T-helper 1 cell treated with Interleukin-12 subunit alpha and Interleukin-12 subunit beta and Interleukin-4 antibody, amounts not matched to agents 30 μg/mL and 1 μg/mL, for 36 hours (primary cell): ENCODE data around the gene DDRGK1.
A peak's percentile ranks its signal among the peaks of the same experiment; 100 is the strongest.
"Not testable (repeated sequence)": the region's sequence is repeated elsewhere in the genome, so short reads cannot be mapped to it uniquely, and the experiment has no call there.

Source experiments
- H3K27ac Mint-ChIP-seq: one replicate; pipeline ENCODE4 v1.8.0; 2021; ENCODE audit warnings: mild to moderate bottlenecking, mixed read lengths
- H3K27me3 Mint-ChIP-seq: one replicate; pipeline ENCODE4 v1.8.0; 2021; ENCODE audit warnings: low read depth, mixed read lengths
- H3K36me3 Mint-ChIP-seq: one replicate; pipeline ENCODE4 v1.8.0; 2021; ENCODE audit warnings: low read depth, mixed read lengths
- H3K4me1 Mint-ChIP-seq: one replicate; pipeline ENCODE4 v1.8.0; 2021; ENCODE audit warnings: low read depth, mixed read lengths
- H3K4me3 Mint-ChIP-seq: one replicate; pipeline ENCODE4 v1.8.0; 2021; ENCODE audit warnings: mild to moderate bottlenecking, moderate library complexity, mixed read lengths
- H3K9me3 Mint-ChIP-seq: one replicate; pipeline ENCODE4 v1.8.0; 2021; ENCODE audit warnings: mixed read lengths

DDRGK1 gene

DNA sequence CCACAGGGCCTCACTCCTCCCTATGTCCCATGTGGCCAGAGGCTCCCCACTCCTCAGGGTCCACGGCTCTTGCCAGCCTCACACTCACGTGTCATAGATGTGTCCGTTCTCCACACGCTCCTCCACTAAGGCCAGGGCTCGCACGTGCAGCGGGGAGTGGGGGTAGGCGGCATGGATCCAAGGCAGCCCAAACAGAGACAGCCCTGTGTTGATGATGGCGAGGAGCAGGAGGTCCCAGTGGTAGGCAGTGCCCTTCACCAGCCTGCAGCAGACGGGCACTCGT is 24.2 kb upstream of the DDRGK1 start:
- no peaks in the 10 kb centered on the region for H3K27me3 Mint-ChIP-seq
- H3K9me3 Mint-ChIP-seq, result no peaks in the 10 kb centered on the region
- no peaks in the 10 kb centered on the region for H3K4me1 Mint-ChIP-seq
- H3K27ac Mint-ChIP-seq, result no peak overlapping the region
- H3K4me3 Mint-ChIP-seq, result no peak overlapping the region
- H3K36me3 Mint-ChIP-seq, result no peaks in the 10 kb centered on the region

DNA sequence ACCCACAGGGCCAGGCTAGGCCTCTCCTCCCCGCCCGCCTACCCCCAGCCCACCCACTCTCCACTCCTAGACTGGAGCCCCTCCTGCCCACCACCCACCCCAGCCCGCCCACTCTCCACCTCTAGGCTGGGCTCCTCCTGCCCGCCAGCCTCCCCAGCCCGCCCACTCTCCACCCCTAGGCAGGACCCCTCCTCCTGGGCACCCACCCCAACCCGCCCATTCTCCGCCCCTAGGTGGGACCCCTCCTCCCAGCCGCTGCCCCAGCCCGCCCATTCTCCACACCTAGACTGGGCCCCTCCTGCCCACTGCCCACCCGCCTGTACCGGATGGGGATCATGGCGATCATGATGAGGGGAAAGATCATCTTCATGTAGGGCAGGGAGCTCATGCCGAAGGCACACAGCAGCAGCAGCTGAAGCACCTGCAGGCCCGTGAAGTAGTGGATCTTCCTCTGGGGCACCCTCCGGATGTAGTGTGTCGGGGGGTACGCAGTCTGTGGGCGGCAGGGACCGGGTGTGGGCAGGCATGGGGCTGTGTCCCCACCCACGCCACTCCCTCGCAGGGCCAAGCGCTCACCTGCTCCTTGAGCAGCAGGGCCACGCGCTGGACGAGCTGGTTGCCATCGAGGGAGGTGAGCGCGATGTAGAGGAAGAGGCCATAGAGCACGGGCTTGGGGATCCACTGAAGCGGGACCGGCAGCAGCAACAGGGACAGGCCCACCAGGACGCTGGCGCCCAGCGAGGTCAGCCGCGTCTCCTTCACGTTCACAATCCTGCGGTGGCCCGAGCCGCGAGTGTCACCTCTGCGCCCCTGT is 23.7 kb upstream of the DDRGK1 start:
- Mint-ChIP-seq H3K4me3 (no peak overlapping the region), H3K36me3 (peaks cover 2% of the 10 kb centered on the region), H3K4me1 (peaks cover under 1% of the 10 kb centered on the region), H3K27me3 (no peaks in the 10 kb centered on the region), H3K9me3 (no peaks in the 10 kb centered on the region), H3K27ac (no peak overlapping the region)

DNA sequence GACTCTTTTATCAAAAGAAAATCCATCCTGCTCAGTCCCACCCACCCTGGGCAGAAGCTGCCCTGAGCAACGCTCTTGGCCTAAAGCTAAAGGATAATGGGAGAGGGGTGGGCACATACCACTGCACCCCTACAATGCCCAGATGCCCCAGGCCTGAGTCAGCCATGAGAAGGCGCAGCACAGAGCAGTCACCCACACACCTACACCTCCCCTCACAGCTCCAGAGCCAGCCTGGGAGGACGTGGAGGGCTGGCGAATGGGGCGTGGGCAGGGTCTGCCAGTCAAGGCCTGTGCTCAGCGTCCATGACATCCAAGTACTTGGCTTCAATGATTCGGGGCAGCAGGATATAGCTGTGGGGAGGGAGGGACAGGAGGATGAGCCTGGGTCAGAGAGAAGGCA is 23.0 kb upstream of the DDRGK1 start:
- H3K4me1 Mint-ChIP-seq, result peaks cover 7% of the 10 kb centered on the region
- no peaks in the 10 kb centered on the region for H3K9me3 Mint-ChIP-seq
- no peak overlapping the region for H3K4me3 Mint-ChIP-seq
- no peaks in the 10 kb centered on the region for H3K27me3 Mint-ChIP-seq
- peaks cover 2% of the 10 kb centered on the region for H3K36me3 Mint-ChIP-seq
- no peak overlapping the region for H3K27ac Mint-ChIP-seq

DNA sequence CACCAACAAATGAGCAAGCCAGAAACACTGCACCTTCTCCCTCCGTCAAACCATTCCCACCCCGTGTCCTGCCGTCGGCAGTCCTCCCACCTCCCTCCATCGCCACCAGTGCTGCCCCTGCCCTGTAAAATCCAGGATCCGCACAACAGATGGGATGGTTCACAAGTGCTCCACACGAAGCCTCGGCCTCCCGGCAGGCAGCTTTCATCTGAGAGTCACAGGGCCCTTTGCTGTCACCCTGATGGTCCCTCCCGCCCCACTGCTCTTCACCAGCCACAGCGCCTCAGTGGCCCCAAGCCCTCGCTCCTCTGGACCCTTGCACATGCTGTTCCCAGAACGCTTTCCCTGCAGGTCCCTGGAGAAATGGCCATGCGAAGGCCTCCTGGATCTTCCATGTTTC is 22.4 kb upstream of the DDRGK1 start:
- Mint-ChIP-seq H3K4me1 (peaks cover 7% of the 10 kb centered on the region), H3K27ac (no peak overlapping the region), H3K27me3 (no peaks in the 10 kb centered on the region), H3K9me3 (no peaks in the 10 kb centered on the region), H3K4me3 (no peak overlapping the region), H3K36me3 (peaks cover 2% of the 10 kb centered on the region)

DNA sequence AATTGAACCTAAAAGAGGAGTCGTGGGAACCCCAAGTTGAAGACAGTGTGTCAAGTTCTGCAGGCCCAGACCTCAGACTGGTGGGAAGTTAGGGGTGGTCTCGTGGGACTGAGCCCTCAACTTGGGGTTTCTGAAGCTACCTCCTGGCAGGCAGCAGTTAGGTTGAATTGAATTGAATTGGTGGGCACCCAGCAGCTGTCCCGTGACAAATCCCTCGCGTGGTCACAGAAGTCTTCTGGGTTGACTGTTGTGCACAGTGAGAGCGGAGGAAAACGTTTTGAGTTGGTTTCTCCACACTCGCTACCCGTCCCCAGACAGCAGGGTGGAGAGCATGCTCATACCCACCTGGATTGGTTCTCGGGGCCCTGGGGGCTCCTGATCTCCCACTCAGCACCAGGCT is 21.6 kb upstream of the DDRGK1 start:
- Mint-ChIP-seq H3K27me3 (no peaks in the 10 kb centered on the region), H3K4me3 (no peak overlapping the region), H3K9me3 (no peaks in the 10 kb centered on the region), H3K36me3 (peaks cover 8% of the 10 kb centered on the region), H3K4me1 (peaks cover 7% of the 10 kb centered on the region), H3K27ac (no peak overlapping the region)

DNA sequence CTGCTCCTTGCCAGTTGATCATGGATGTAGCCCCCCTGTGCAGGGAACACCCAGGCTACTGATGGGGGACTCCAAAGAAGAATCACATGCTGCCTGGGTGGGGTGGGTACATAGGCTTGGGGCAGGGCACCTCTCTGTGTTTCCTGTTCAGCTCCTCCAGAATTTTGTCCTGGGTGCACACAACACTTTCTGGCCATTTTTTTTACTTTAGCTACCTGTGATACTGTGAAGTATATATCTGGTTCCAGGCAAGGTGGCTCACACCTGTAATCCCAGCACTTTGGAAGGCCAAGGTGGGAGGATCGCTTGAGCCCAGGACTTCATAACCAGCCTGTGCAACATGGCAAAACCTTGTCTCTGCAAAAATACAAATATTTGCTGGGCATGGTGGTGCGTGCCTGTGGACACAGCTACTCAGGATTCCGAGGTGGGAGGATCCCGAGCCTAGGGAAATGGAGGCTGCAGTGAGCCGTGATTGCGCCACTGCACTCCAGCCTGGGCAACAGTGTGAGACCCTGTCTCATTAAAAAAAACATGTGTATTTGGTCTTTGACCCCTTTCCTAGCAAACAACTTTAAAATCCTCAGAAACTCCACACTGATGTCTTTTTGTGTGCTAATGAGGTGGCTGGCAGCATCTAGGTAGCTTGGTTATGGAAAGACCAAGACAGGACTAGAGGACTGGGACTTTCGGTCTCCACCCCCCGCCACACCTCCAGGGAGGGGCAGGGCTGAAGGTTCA is 20.4 kb upstream of the DDRGK1 start:
- no peak overlapping the region for H3K27ac Mint-ChIP-seq
- H3K4me3 Mint-ChIP-seq, result no peak overlapping the region
- peaks cover 7% of the 10 kb centered on the region for H3K4me1 Mint-ChIP-seq
- no peaks in the 10 kb centered on the region for H3K9me3 Mint-ChIP-seq
- peaks cover 12% of the 10 kb centered on the region for H3K36me3 Mint-ChIP-seq
- H3K27me3 Mint-ChIP-seq, result no peaks in the 10 kb centered on the region

DNA sequence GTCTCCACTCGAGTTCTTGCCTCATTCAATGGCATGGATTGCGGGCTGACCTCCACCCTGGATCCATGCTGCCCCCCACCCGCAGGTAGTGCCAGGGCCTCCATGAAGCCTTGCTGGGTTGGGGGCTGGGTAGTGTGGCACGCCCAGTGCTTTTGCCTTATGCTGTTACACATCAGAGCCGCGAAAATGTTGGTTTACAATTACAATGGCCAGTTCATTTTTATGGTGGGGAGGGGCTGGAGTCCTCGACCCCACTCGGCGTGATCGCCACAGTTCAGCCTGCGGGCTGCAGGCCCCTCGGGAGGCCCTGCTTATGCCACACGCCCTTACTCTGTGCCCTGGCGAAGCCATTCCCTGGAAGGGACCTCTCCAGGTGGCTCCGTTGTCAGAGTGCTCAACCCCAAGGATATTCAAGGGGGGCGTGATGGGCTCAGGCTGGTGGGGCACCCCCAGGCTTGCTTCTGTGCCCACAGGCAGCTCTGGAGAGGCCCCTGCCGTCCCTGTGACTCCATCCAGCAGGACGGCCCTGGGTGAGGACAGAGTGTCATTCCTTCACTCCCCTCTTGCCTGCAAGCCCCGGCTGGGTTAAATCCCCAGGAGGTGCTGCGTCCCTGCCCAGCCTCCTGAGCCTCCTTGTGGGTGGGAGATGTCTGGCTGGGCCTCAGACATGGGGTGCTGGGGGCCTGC is 19.7 kb upstream of the DDRGK1 start:
- no peak overlapping the region for H3K27ac Mint-ChIP-seq
- H3K9me3 Mint-ChIP-seq, result no peaks in the 10 kb centered on the region
- no peak overlapping the region for H3K4me3 Mint-ChIP-seq
- H3K4me1 Mint-ChIP-seq, result peaks cover 7% of the 10 kb centered on the region
- H3K27me3 Mint-ChIP-seq, result no peaks in the 10 kb centered on the region
- H3K36me3 Mint-ChIP-seq, result peaks cover 12% of the 10 kb centered on the region

DNA sequence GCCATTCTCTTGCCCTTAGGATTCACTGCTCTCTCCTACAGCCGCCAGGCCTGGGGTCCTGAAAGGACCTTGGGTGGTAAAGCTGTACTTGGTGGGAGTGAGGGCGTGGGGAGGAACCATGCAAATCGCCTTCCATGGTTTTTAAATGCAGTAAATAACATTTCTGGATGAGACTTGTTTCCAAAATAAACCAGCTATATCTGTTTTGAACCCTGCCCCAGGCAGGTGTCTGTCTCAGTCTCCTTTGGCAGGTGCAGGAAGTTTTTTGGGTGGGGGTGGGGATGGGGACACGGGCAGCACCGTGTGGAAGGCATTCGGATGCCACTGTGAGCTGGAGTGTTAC is 19.1 kb upstream of the DDRGK1 start:
- Mint-ChIP-seq H3K27me3 (no peaks in the 10 kb centered on the region), H3K4me3 (no peak overlapping the region), H3K27ac (no peak overlapping the region), H3K9me3 (no peaks in the 10 kb centered on the region), H3K4me1 (peaks cover 7% of the 10 kb centered on the region), H3K36me3 (peaks cover 12% of the 10 kb centered on the region)

DNA sequence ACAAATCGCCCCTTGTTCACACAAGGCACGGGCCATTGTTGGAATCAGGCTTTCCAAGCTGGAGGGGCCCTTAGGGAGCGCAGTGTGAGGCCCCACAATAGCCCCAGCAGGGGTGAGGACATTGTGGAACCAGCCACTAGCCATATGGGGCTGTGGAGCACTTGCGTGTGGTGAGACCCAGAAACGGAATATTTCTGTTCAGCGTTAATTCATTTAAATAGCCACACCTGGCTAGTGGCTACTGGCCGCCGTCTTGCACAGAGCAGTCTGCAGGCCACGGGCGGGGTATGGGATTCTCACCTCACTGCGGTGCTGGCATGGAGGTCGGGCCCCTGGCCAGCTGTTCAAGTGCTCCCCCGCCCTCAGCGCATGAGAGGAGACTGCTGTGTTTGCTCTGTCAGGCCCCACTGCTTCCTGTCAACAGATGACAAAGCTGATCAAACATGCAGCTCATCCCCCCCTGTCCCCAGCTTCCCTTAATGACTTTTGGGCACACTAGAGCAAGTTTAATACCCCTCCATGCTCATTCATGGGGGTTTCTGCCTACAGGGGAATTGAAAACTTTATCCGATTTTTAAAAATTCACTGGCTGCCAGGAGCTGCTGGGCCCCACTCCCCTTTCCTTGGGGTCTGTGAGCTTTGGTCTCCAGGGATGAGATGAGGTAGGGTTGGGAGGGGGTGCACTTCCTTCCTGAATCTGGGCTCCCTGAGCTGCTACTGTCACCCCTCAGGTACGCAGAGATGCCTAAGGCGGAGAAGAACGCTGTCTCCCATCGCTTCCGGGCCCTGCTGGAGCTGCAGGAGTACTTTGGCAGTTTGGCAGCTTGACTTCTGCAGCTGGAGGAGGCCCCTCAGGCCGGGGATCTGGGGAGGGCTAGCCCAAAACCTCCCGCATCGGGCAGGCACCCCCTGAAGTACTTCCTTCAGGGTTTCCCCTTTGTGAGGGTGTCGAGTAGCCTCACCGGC is 18.4 kb upstream of the DDRGK1 start:
- Mint-ChIP-seq H3K36me3 (peaks cover 12% of the 10 kb centered on the region), H3K4me3 (no peak overlapping the region), H3K27ac (no peak overlapping the region), H3K4me1 (peaks cover 7% of the 10 kb centered on the region), H3K27me3 (no peaks in the 10 kb centered on the region), H3K9me3 (no peaks in the 10 kb centered on the region)

DNA sequence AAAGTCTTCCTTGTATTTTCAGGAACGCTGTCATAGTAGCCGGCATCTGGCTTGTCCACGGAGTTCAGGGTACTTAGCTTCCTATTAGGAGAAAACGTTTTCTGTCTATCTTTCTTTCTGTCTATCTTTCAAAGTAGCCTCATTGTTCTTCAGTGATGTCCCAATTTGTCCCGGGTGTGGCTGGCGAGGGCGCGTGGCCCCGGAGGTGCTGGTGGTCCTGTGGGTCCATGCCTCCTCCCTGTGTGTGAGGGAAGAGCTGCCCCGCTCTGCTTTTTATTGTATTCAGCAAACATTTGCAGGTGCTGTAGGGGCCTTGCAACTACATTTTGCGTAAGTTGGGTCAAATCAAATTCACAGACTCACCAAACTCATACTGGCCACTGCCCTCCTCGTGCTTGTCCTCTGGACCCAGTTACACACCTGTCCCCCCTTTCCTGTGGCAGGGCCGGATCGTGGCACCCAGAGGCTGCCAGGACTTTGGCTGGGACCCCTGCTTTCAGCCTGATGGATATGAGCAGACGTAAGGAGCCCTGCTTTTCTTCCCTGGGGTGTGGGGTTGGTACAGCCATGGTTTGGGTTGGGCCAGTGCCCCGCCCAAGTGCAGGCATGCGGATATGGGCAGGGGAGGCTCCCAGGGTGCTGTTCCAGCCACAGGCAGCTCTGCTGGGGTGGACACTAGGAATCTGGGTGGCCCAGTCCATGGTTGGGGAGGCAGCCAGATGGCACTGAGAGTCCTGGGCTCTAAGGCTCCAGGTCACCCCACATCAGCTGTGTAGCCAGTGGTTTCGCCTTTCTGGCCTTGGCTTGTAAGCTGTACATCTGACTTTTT is 17.1 kb upstream of the DDRGK1 start:
- Mint-ChIP-seq H3K27ac (peak overlapping the region; percentile 7), H3K4me3 (no peak overlapping the region), H3K36me3 (peaks cover 12% of the 10 kb centered on the region), H3K27me3 (no peaks in the 10 kb centered on the region), H3K4me1 (peaks cover 7% of the 10 kb centered on the region), H3K9me3 (no peaks in the 10 kb centered on the region)

DNA sequence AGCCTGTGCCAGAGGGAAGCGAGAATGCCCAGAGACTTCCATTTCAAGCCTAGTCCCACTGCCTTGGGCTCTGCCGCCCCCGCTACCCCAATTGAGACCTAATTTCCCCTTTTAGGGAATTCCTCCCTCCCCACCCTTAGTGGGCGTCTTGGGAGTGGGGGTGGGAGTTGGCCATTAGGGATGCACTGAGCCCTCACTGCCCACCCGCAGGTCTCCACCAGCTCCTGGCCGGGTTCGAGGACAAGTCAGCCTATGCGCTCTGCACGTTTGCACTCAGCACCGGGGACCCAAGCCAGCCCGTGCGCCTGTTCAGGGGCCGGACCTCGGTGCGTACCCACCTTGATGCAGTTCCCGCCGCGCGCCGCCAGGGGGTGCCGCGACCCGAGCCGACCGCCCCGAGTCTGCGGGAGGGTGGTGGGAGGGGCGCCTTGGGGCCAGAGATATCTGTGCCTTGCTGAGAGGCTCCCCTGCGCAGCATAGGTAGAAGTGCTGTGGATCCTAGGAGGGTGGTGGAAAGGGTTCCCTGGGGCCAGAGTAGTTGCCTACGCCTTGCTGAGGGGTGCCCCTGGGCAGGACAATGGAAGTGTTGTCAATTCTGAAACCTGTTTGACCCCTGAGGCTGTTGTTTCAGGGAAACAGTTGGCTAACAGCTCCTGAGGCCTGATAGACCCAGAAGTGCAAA is 14.0 kb upstream of the DDRGK1 start:
- H3K27ac Mint-ChIP-seq, result no peak overlapping the region
- peaks cover 14% of the 10 kb centered on the region for H3K36me3 Mint-ChIP-seq
- no peaks in the 10 kb centered on the region for H3K9me3 Mint-ChIP-seq

DNA sequence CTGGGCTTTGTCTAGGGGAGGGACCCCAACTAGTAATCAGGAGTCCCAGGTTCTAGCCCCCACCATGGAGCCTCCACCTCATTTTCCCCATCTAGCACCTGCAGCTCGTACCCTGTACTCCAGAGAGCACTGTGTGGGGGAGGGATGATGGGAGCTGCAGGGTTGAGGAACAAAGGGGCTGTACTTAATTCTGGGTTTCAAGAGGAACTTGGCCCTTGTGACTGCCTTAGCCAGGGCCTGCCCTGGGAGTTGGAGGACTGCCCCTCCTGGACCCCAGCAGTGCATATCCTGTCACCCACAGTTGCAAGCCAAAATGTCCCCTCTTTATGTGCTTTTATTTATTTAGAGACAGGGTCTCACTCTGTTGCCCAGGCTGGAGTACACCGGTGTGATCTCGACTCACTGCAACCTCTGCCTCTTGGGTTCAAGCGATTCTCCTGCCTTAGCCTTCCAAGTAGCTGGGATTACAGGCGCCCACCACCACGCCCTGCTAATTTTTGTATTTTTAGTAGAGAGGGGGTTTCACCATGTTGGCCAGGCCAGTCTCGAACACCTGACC is 11.0 kb upstream of the DDRGK1 start:
- not testable (repeated sequence) for H3K27me3 Mint-ChIP-seq, H3K4me1 Mint-ChIP-seq, H3K4me3 Mint-ChIP-seq, H3K36me3 Mint-ChIP-seq, H3K9me3 Mint-ChIP-seq, H3K27ac Mint-ChIP-seq

More for the DNA sequence above, 14.0 kb upstream of the DDRGK1 start:
- H3K4me3 Mint-ChIP-seq, result no peak overlapping the region
- H3K4me1 Mint-ChIP-seq, result peaks cover 7% of the 10 kb centered on the region
- no peaks in the 10 kb centered on the region for H3K27me3 Mint-ChIP-seq

DNA sequence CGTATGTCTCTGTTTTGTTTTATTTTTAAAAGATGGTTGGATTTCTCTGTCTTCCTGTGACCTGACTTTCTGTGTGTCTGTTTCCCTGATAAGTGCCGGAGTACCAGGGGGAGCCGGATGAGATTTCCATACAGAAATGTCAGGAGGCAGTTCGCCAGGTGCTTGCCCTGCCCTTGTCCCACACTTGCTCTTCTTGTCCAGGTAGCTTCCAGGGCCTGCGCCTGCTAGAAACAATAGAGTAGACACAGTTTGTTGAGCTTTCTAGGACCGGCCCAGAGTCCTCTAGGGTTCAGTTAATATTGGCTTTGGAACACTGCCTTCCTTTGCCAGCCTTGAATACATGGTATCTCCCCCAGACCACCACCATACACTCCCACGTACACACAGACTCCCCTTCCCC is 8.7 kb upstream of the DDRGK1 start:
- H3K36me3 Mint-ChIP-seq, result peaks cover 16% of the 10 kb centered on the region

More for the DNA sequence above, 8.7 kb upstream of the DDRGK1 start:
- Mint-ChIP-seq H3K27ac (no peak overlapping the region), H3K9me3 (no peaks in the 10 kb centered on the region), H3K27me3 (no peaks in the 10 kb centered on the region), H3K4me1 (peaks cover 17% of the 10 kb centered on the region), H3K4me3 (no peak overlapping the region)
